DND-41 (cell line): ENCODE results near the gene ATXN1.

Experiments
- ATAC-seq: fragments of 200-7000 bp; cut with Tn5 transposase; 3 replicates; pipeline ENCODE4 v1.9.1; 2021; ENCODE audit warnings: low read depth; ENCODE audit not compliant: insufficient read depth
- DNase-seq: peaks from one replicate; pipeline ENCODE4 v3.0.0-alpha.2; 2020
- H2AFZ ChIP-seq: 2 replicates; pipeline ENCODE4 v1.6.0; 2012; ENCODE audit warnings: low read depth, low read length
- H3K27ac ChIP-seq: 2 replicates; pipeline ENCODE4 v1.5.1; 2012; ENCODE audit warnings: low read length, inconsistent platforms
- H3K27me3 ChIP-seq: fragments of 200-600 bp; sonication (generic); 2 replicates; pipeline ENCODE4 v1.6.0; 2012; ENCODE audit warnings: low read length, mild to moderate bottlenecking, inconsistent platforms; ENCODE audit not compliant: insufficient read depth, poor library complexity
- H3K36me3 ChIP-seq: 2 replicates; pipeline ENCODE4 v1.5.1; 2012; ENCODE audit warnings: low read length, inconsistent platforms; ENCODE audit not compliant: insufficient read depth
- H3K4me1 ChIP-seq: 2 replicates; pipeline ENCODE4 v1.5.1; 2012; ENCODE audit warnings: mild to moderate bottlenecking, low read length; ENCODE audit not compliant: insufficient read depth
- H3K4me2 ChIP-seq: 2 replicates; pipeline ENCODE4 v1.6.0; 2012; ENCODE audit warnings: mild to moderate bottlenecking, moderate library complexity, low read length, inconsistent platforms; ENCODE audit not compliant: insufficient read depth
- H3K4me3 ChIP-seq, 2 experiments: fragments of 200-600 bp in 1 of 2; shearing (Covaris generic) in 1 of 2; 2 replicates each; pipeline ENCODE4 v1.5.1; 2012 to 2016; ENCODE audit warnings: inconsistent platforms in 2 of 2, low read length in 2 of 2, mild to moderate bottlenecking in 2 of 2, low read depth in 1 of 2, moderate library complexity in 1 of 2
- H3K79me2 ChIP-seq: 2 replicates; pipeline ENCODE4 v1.6.0; 2012; ENCODE audit warnings: low read length, inconsistent platforms; ENCODE audit not compliant: insufficient read depth
- H3K9ac ChIP-seq: 2 replicates; pipeline ENCODE4 v1.6.0; 2012; ENCODE audit warnings: low read depth, mild to moderate bottlenecking, inconsistent platforms, low read length, moderate library complexity
- H3K9me3 ChIP-seq: 2 replicates; pipeline ENCODE4 v1.5.1; 2012; ENCODE audit warnings: low read length, moderate library complexity, mild to moderate bottlenecking, inconsistent platforms; ENCODE audit not compliant: insufficient read depth, severe bottlenecking
- H4K20me1 ChIP-seq: 2 replicates; pipeline ENCODE4 v1.6.0; 2012; ENCODE audit warnings: low read length; ENCODE audit not compliant: insufficient read depth
- CTCF ChIP-seq: IDR thresholded peaks from 2 replicates; pipeline ENCODE4 v1.5.1; 2012; ENCODE audit warnings: borderline replicate concordance, low read length, moderate library complexity, mild to moderate bottlenecking; ENCODE audit not compliant: poor library complexity, severe bottlenecking; ENCODE audit errors: extremely low read depth
- EZH2 ChIP-seq: IDR thresholded peaks from 3 replicates; pipeline ENCODE4 v1.6.1; 2012; ENCODE audit warnings: borderline replicate concordance, low read depth, mild to moderate bottlenecking, moderate library complexity, low read length, inconsistent platforms; ENCODE audit not compliant: severe bottlenecking

Gene ATXN1

GRCh38 chr6:16691324-16691723 is 69.9 kb downstream of the ATXN1 start:
- H3K4me2 ChIP-seq = no peak overlapping the region
- H3K9me3 ChIP-seq = no peaks in the 10 kb centered on the region
- H4K20me1 ChIP-seq = no peaks in the 10 kb centered on the region
- H3K79me2 ChIP-seq = no peaks in the 10 kb centered on the region
- H3K9ac ChIP-seq = no peak overlapping the region
- TF ChIP-seq EZH2 = no peak
- TF ChIP-seq CTCF = no peak
- H3K4me3 ChIP-seq = no peak overlapping the region
- H3K36me3 ChIP-seq = no peaks in the 10 kb centered on the region
- H2AFZ ChIP-seq = no peak overlapping the region
- H3K4me1 ChIP-seq = no peaks in the 10 kb centered on the region
- no peaks in the 10 kb centered on the region for H3K27me3 ChIP-seq
- DNase-seq (no peak), ATAC-seq (no peak)
- no peak overlapping the region for H3K27ac ChIP-seq

GRCh38 chr6:16690608-16691142 is 70.6 kb downstream of the ATXN1 start:
- no peaks in the 10 kb centered on the region for H4K20me1 ChIP-seq
- no peak overlapping the region for H3K9ac ChIP-seq
- ATAC-seq (no peak), DNase-seq (no peak)
- H3K9me3 ChIP-seq = no peaks in the 10 kb centered on the region
- no peak overlapping the region for H3K27ac ChIP-seq
- no peaks in the 10 kb centered on the region for H3K79me2 ChIP-seq
- no peaks in the 10 kb centered on the region for H3K36me3 ChIP-seq
- H2AFZ ChIP-seq = no peak overlapping the region
- H3K4me3 ChIP-seq = no peak overlapping the region
- H3K27me3 ChIP-seq = no peaks in the 10 kb centered on the region
- no peak overlapping the region for H3K4me2 ChIP-seq
- no peaks in the 10 kb centered on the region for H3K4me1 ChIP-seq
- TF ChIP-seq CTCF (no peak), EZH2 (no peak)

GRCh38 chr6:16689788-16690607 is 71.3 kb downstream of the ATXN1 start:
- H3K79me2 ChIP-seq = no peaks in the 10 kb centered on the region
- ATAC-seq (no peak), DNase-seq (no peak)
- no peak overlapping the region for H3K4me3 ChIP-seq
- no peak overlapping the region for H3K9ac ChIP-seq
- no peaks in the 10 kb centered on the region for H3K27me3 ChIP-seq
- H3K9me3 ChIP-seq = no peaks in the 10 kb centered on the region
- H2AFZ ChIP-seq = no peak overlapping the region
- H3K36me3 ChIP-seq = no peaks in the 10 kb centered on the region
- TF ChIP-seq EZH2 = no peak
- no peak for TF ChIP-seq CTCF
- no peak overlapping the region for H3K4me2 ChIP-seq
- no peak overlapping the region for H3K27ac ChIP-seq
- H3K4me1 ChIP-seq = no peaks in the 10 kb centered on the region
- H4K20me1 ChIP-seq = no peaks in the 10 kb centered on the region
